Peyer's patch (tissue), 4 donors: ENCODE data around the gene PKDCC. TPM values are rescaled to one million over a fixed set of nuclear protein-coding genes. Genes with fewer than 3 reads are reported as not detected.

Experiments used
- DNase-seq, 3 donors: peaks; one replicate each; pipeline ENCODE4 v3.0.0-alpha.2; 2017 to 2019
- H3K27ac ChIP-seq, 4 donors: fragments of 200-600 bp; sonication (generic); one replicate each; pipeline ENCODE4 v1.5.1; 2016 to 2019
- H3K27me3 ChIP-seq, 2 donors: fragments of 200-600 bp; sonication (generic); one replicate each; pipeline ENCODE4 v1.5.1; 2019
- H3K36me3 ChIP-seq, 3 donors: fragments of 200-600 bp; sonication (generic); one replicate each; pipeline ENCODE4 v1.5.1; 2016 to 2019
- H3K4me1 ChIP-seq, 4 donors: fragments of 200-600 bp; sonication (generic); one replicate each; pipeline ENCODE4 v1.5.1; 2016 to 2019
- H3K4me3 ChIP-seq, 4 donors: fragments of 200-600 bp; sonication (generic); 1 replicate in 3 of 4; 2 replicates in 1 of 4; pipeline ENCODE4 v1.5.1; 2016 to 2019; ENCODE audit warnings: mild to moderate bottlenecking in 1 of 4
- H3K9me3 ChIP-seq, 4 donors: fragments of 200-600 bp; sonication (generic); one replicate each; pipeline ENCODE4 v1.5.1; 2016 to 2019; ENCODE audit warnings: mild to moderate bottlenecking in 1 of 4
- CTCF ChIP-seq, 6 experiments: fragments of 450-650 bp in 4 of 6; fragments of 200-600 bp in 2 of 6; sonication (generic) in 1 of 6; IDR thresholded peaks; one replicate each; pipeline ENCODE4 v1.5.1; 2017 to 2019; ENCODE audit warnings: antibody characterized with exemption in 6 of 6, mild to moderate bottlenecking in 3 of 6, moderate library complexity in 1 of 6
- POLR2A ChIP-seq, 2 donors: fragments of 450-650 bp; IDR thresholded peaks; one replicate each; pipeline ENCODE4 v1.5.1; 2017; ENCODE audit warnings: antibody characterized with exemption in 2 of 2, mild to moderate bottlenecking in 2 of 2, moderate library complexity in 2 of 2
- total RNA-seq, 4 donors: library from RNA; depleted of rRNA; stranded (reverse); fragments of >200 nt; gene quantifications; one replicate each; pipeline ENCODE4 v1.1.0, GENCODE V29; 2016

PKDCC gene
- total RNA-seq, 4 donors from 2014 or later, result 113 to 210 (median 157) TPM

- Histone ChIP-seq H3K27ac (no peak overlapping the region), H3K36me3 (no peaks in the 10 kb centered on the region), H3K27me3 (no peaks in the 10 kb centered on the region), H3K9me3 (no peaks in the 10 kb centered on the region), H3K4me1 (no peaks in the 10 kb centered on the region), H3K4me3 (no peak overlapping the region)
- TF ChIP-seq POLR2A (IDR thresholded peaks at IDR 0.05), result no peak
- no peak for TF ChIP-seq CTCF (IDR thresholded peaks at IDR 0.05)
- DNase-seq, result no peak
Measured at GRCh38 chr2:42036940-42037339, 10.9 kb upstream of the PKDCC start.

- no peaks in the 10 kb centered on the region for H3K36me3 ChIP-seq
- TF ChIP-seq POLR2A (IDR thresholded peaks at IDR 0.05), result no peak
- no peak for TF ChIP-seq CTCF (IDR thresholded peaks at IDR 0.05)
- H3K27me3 ChIP-seq, result no peaks in the 10 kb centered on the region
- no peaks in the 10 kb centered on the region for H3K4me1 ChIP-seq
- H3K4me3 ChIP-seq, result no peak overlapping the region
- H3K9me3 ChIP-seq, result no peaks in the 10 kb centered on the region
- DNase-seq, result no peak
- no peak overlapping the region for H3K27ac ChIP-seq
Measured at GRCh38 chr2:42040643-42041278, 7.1 kb upstream of the PKDCC start.

GRCh38 chr2:42041377-42042127, 6.3 kb upstream of the PKDCC start:
- TF ChIP-seq CTCF (IDR thresholded peaks at IDR 0.05) (no peak), POLR2A (IDR thresholded peaks at IDR 0.05) (no peak)
- no peak for DNase-seq
- no peak overlapping the region for H3K4me3 ChIP-seq
- H3K27ac ChIP-seq, result no peak overlapping the region
- H3K27me3 ChIP-seq, result no peaks in the 10 kb centered on the region
- H3K4me1 ChIP-seq, result no peaks in the 10 kb centered on the region
- no peaks in the 10 kb centered on the region for H3K9me3 ChIP-seq
- no peaks in the 10 kb centered on the region for H3K36me3 ChIP-seq

GRCh38 chr2:42042631-42043355, 5.0 kb upstream of the PKDCC start:
- H3K9me3 ChIP-seq, result no peaks in the 10 kb centered on the region
- no peaks in the 10 kb centered on the region for H3K27me3 ChIP-seq
- H3K27ac ChIP-seq, result no peak overlapping the region
- no peaks in the 10 kb centered on the region for H3K36me3 ChIP-seq
- no peak for DNase-seq
- H3K4me3 ChIP-seq, result no peak overlapping the region
- H3K4me1 ChIP-seq, result peaks cover 0 to 9% (median 4%) of the 10 kb centered on the region in 4 donors
- no peak for TF ChIP-seq POLR2A (IDR thresholded peaks at IDR 0.05)
- TF ChIP-seq CTCF (IDR thresholded peaks at IDR 0.05), result no peak

- no peak overlapping the region for H3K4me3 ChIP-seq
Measured at GRCh38 chr2:42043789-42044394, 3.9 kb upstream of the PKDCC start.

More at GRCh38 chr2:42043789-42044394, 3.9 kb upstream of the PKDCC start:
- H3K36me3 ChIP-seq, result no peaks in the 10 kb centered on the region
- no peaks in the 10 kb centered on the region for H3K27me3 ChIP-seq
- peaks cover 0 to 9% (median 4%) of the 10 kb centered on the region in 4 donors for H3K4me1 ChIP-seq
- TF ChIP-seq POLR2A (IDR thresholded peaks at IDR 0.05), result no peak
- TF ChIP-seq CTCF (IDR thresholded peaks at IDR 0.05), result no peak
- H3K27ac ChIP-seq, result no peak overlapping the region
- no peak for DNase-seq
- H3K9me3 ChIP-seq, result no peaks in the 10 kb centered on the region
